C4-2B (cell line): ENCODE results near the gene LRP1B.

Source experiments
- H3K27ac ChIP-seq: fragments of 450-650 bp; 2 replicates; pipeline ENCODE4 v1.5.1; 2017
- CTCF ChIP-seq: fragments of 450-650 bp; conservative IDR thresholded peaks from 2 replicates; pipeline ENCODE4 v1.5.1; 2017; ENCODE audit warnings: mild to moderate bottlenecking
- ZFX ChIP-seq: fragments of 450-650 bp; IDR thresholded peaks from 2 replicates; pipeline ENCODE4 v1.6.1; 2017

The LRP1B gene

GRCh38 chr2:141560723-141561122 lies 570.1 kb downstream of the LRP1B start:
- no peak overlapping the region for H3K27ac ChIP-seq
- no peak for TF ChIP-seq CTCF
- TF ChIP-seq ZFX, result no peak

- no peak overlapping the region for H3K27ac ChIP-seq
- TF ChIP-seq ZFX (no peak), CTCF (no peak)
Observed at GRCh38 chr2:141557329-141558095, 573.3 kb downstream of the LRP1B start.

- no peak overlapping the region for H3K27ac ChIP-seq
- TF ChIP-seq CTCF (no peak), ZFX (no peak)
Observed at GRCh38 chr2:141555876-141556470, 574.8 kb downstream of the LRP1B start.

- TF ChIP-seq CTCF (peak; percentile 76), ZFX (no peak)
- no peak overlapping the region for H3K27ac ChIP-seq
Observed at GRCh38 chr2:141554810-141555209, 576.0 kb downstream of the LRP1B start.

- no peak overlapping the region for H3K27ac ChIP-seq
- TF ChIP-seq CTCF, result no peak
- TF ChIP-seq ZFX, result no peak
Observed at GRCh38 chr2:141534666-141535362, 596.0 kb downstream of the LRP1B start.

- no peak overlapping the region for H3K27ac ChIP-seq
- TF ChIP-seq CTCF, result no peak
- no peak for TF ChIP-seq ZFX
Observed at GRCh38 chr2:141529659-141530058, 601.2 kb downstream of the LRP1B start.

GRCh38 chr2:141528990-141529389 lies 601.8 kb downstream of the LRP1B start:
- no peak for TF ChIP-seq CTCF
- no peak for TF ChIP-seq ZFX
- H3K27ac ChIP-seq, result no peak overlapping the region
